Measurements from ENCODE around the gene PEX26. TPM values are rescaled to one million over a fixed set of nuclear protein-coding genes. Genes with fewer than 3 reads are reported as not detected.
"Not testable (repeated sequence)": the region's sequence is repeated elsewhere in the genome, so short reads cannot be mapped to it uniquely, and the experiment has no call there.

PEX26 gene
- total RNA-seq, 1 donor from 2014 or later, result 34.4 TPM

GRCh38 chr22:18101536-18101935 is 23.7 kb downstream of the PEX26 start:
- Mint-ChIP-seq H3K4me1 (ENCODE audit: low read depth) (peaks cover 3% of the 10 kb centered on the region), H3K27me3 (ENCODE audit: low read depth) (no peaks in the 10 kb centered on the region), H3K27ac (ENCODE audit: unreplicated experiment) (no peak overlapping the region), H3K36me3 (ENCODE audit: low read depth) (peaks cover 10% of the 10 kb centered on the region), H3K4me3 (ENCODE audit: unreplicated experiment) (no peak overlapping the region), H3K9me3 (ENCODE audit: low read depth) (peaks cover 2% of the 10 kb centered on the region)
- TF ChIP-seq, protein P1, sequence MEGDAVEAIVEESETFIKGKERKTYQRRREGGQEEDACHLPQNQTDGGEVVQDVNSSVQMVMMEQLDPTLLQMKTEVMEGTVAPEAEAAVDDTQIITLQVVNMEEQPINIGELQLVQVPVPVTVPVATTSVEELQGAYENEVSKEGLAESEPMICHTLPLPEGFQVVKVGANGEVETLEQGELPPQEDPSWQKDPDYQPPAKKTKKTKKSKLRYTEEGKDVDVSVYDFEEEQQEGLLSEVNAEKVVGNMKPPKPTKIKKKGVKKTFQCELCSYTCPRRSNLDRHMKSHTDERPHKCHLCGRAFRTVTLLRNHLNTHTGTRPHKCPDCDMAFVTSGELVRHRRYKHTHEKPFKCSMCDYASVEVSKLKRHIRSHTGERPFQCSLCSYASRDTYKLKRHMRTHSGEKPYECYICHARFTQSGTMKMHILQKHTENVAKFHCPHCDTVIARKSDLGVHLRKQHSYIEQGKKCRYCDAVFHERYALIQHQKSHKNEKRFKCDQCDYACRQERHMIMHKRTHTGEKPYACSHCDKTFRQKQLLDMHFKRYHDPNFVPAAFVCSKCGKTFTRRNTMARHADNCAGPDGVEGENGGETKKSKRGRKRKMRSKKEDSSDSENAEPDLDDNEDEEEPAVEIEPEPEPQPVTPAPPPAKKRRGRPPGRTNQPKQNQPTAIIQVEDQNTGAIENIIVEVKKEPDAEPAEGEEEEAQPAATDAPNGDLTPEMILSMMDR (IDR thresholded peaks at IDR 0.05), result no peak
- DNase-seq (ENCODE audit: low spot score), result no peak

DNA sequence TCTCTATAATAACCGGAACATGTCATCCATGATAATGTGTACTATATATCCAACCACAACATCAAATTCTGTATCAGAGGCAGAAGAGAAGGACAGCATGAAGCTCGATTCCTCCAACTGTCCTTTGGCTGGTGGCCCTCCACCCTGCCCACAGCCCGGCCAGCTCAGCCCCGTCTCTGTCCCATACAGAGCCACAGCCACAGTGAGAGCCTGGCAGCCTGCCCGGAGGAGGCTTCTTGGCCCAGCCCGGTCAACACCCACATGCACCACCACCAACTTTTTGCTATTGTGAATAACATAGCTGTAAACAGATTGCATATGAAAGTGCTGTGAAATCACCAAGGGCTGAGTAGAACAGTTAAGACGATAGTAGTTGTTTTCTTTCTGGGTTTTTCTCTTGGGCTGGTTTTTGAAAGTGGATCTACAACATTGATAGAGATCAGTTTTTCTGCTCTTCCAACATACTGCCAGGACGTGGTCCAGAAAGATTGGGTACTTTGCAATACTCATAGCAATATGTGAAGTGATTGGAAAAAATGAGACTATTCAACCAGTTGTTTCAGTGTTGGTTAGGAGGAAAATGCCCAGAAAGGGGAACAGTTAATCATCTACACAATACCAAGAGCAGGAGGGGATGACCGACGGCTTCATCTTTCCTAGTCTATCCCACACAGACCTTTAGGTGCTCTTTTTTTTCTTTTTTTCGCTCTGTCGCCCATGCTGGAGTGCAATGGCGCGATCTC is 25.9 kb downstream of the PEX26 start:
- Mint-ChIP-seq H3K4me1 (ENCODE audit: low read depth) (peaks cover 3% of the 10 kb centered on the region), H3K4me3 (ENCODE audit: unreplicated experiment) (no peak overlapping the region), H3K9me3 (ENCODE audit: low read depth) (peaks cover 3% of the 10 kb centered on the region), H3K27me3 (ENCODE audit: low read depth) (no peaks in the 10 kb centered on the region), H3K36me3 (ENCODE audit: low read depth) (peaks cover 10% of the 10 kb centered on the region), H3K27ac (ENCODE audit: unreplicated experiment) (no peak overlapping the region)
- no peak for DNase-seq (ENCODE audit: low spot score)
- TF ChIP-seq, protein P1 (IDR thresholded peaks at IDR 0.05), result no peak

- TF ChIP-seq, protein P1 (IDR thresholded peaks at IDR 0.05), result no peak
- peaks cover 3% of the 10 kb centered on the region for H3K9me3 Mint-ChIP-seq (ENCODE audit: low read depth)
- H3K4me1 Mint-ChIP-seq (ENCODE audit: low read depth), result peaks cover 4% of the 10 kb centered on the region
- H3K27me3 Mint-ChIP-seq (ENCODE audit: low read depth), result peaks cover under 1% of the 10 kb centered on the region
- no peak overlapping the region for H3K4me3 Mint-ChIP-seq (ENCODE audit: unreplicated experiment)
- DNase-seq (ENCODE audit: low spot score), result no peak
- H3K36me3 Mint-ChIP-seq (ENCODE audit: low read depth), result peaks cover 10% of the 10 kb centered on the region
- no peak overlapping the region for H3K27ac Mint-ChIP-seq (ENCODE audit: unreplicated experiment)
Observed at GRCh38 chr22:18104566-18104965, 26.8 kb downstream of the PEX26 start.

GRCh38 chr22:18105981-18106380 is 28.2 kb downstream of the PEX26 start:
- not testable (repeated sequence) for H3K9me3 Mint-ChIP-seq (ENCODE audit: low read depth); H3K27me3 Mint-ChIP-seq (ENCODE audit: low read depth); H3K36me3 Mint-ChIP-seq (ENCODE audit: low read depth); H3K27ac Mint-ChIP-seq (ENCODE audit: unreplicated experiment); DNase-seq (ENCODE audit: low spot score); H3K4me3 Mint-ChIP-seq (ENCODE audit: unreplicated experiment)
- H3K4me1 Mint-ChIP-seq (ENCODE audit: low read depth), result peaks cover 15% of the 10 kb centered on the region

DNA sequence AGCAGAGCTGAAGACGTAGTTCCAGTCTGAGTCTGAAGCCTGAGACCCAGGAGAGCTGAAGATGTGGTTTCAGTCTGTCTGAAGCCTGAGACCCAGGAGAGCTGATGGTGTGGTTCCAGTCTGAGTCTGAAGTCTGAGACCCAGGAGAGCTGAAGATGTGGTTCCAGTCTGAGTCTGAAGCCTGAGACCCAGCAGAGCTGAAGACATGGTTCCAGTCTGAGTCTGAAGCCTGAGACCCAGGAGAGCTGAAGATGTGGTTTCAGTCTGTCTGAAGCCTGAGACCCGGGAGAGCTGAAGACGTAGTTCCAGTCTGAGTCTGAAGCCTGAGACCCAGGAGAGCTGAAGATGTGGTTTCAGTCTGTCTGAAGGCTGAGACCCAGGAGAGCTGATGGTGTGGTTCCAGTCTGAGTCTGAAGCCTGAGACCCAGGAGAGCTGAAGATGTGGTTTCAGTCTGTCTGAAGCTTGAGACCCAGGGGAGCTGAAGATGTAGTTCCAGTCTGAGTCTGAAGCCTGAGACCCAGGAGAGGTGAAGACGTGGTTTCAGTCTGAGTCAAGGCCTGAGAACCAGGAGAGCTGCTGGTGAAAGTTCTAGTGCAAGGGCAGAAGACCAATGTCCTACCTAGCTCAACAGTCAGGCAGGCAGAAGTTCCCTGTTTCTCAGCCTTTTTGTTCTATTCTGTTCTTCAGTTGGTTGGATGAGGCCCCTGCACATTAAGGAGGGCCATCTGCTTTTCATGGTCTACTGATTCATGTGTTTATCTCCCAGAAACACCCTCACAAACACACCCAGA is 29.0 kb downstream of the PEX26 start:
- H3K36me3 Mint-ChIP-seq (ENCODE audit: low read depth); H3K4me3 Mint-ChIP-seq (ENCODE audit: unreplicated experiment); DNase-seq (ENCODE audit: low spot score); H3K27me3 Mint-ChIP-seq (ENCODE audit: low read depth); H3K9me3 Mint-ChIP-seq (ENCODE audit: low read depth); H3K27ac Mint-ChIP-seq (ENCODE audit: unreplicated experiment): not testable (repeated sequence)
- peaks cover 15% of the 10 kb centered on the region for H3K4me1 Mint-ChIP-seq (ENCODE audit: low read depth)

- peaks cover 3% of the 10 kb centered on the region for H3K9me3 Mint-ChIP-seq (ENCODE audit: low read depth)
- peaks cover 5% of the 10 kb centered on the region for H3K27me3 Mint-ChIP-seq (ENCODE audit: low read depth)
- no peak overlapping the region for H3K27ac Mint-ChIP-seq (ENCODE audit: unreplicated experiment)
- peaks cover 7% of the 10 kb centered on the region for H3K36me3 Mint-ChIP-seq (ENCODE audit: low read depth)
- H3K4me1 Mint-ChIP-seq (ENCODE audit: low read depth), result peaks cover 15% of the 10 kb centered on the region
- TF ChIP-seq, protein P1 (IDR thresholded peaks at IDR 0.05), result no peak
- DNase-seq (ENCODE audit: low spot score), result no peak
- no peak overlapping the region for H3K4me3 Mint-ChIP-seq (ENCODE audit: unreplicated experiment)
Observed at GRCh38 chr22:18108187-18108586, 30.4 kb downstream of the PEX26 start.
